ENCODE measurements around the gene OR4N2.

Gene OR4N2

DNA sequence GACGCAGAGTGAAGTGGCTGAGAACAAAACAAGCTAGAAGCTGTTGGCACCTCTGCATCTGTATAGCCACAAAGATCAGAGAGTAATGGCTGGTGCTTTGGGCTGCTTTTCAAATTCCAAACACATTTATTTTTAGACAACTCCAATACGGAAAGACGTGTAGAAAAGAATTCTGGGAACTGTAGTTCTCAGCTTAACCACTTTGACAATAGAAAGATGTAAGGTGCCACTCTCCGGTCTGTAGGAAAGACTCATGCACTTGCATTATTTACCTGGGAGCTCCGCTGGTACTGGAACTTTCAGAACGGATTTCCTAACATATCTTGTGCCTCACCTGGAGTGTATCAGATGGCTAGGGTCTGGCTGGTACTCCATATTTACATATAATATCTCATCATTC lies 69.6 kb downstream of the OR4N2 start:
- no peaks in the 10 kb centered on the region for H3K9me3 ChIP-seq (ENCODE audit: insufficient read depth, low read depth, low read length)
- H3F3A ChIP-seq (ENCODE audit: low read depth), result no peaks in the 10 kb centered on the region
- no peaks in the 10 kb centered on the region for H4K20me1 ChIP-seq (ENCODE audit: insufficient read depth, low read length, poor library complexity, severe bottlenecking)
- H3K36me3 ChIP-seq (ENCODE audit: insufficient read depth, low read length), result no peaks in the 10 kb centered on the region
- no peak overlapping the region for H3K4me2 ChIP-seq (ENCODE audit: low read depth, low read length, poor library complexity, severe bottlenecking)
- TF ChIP-seq, protein P1, sequence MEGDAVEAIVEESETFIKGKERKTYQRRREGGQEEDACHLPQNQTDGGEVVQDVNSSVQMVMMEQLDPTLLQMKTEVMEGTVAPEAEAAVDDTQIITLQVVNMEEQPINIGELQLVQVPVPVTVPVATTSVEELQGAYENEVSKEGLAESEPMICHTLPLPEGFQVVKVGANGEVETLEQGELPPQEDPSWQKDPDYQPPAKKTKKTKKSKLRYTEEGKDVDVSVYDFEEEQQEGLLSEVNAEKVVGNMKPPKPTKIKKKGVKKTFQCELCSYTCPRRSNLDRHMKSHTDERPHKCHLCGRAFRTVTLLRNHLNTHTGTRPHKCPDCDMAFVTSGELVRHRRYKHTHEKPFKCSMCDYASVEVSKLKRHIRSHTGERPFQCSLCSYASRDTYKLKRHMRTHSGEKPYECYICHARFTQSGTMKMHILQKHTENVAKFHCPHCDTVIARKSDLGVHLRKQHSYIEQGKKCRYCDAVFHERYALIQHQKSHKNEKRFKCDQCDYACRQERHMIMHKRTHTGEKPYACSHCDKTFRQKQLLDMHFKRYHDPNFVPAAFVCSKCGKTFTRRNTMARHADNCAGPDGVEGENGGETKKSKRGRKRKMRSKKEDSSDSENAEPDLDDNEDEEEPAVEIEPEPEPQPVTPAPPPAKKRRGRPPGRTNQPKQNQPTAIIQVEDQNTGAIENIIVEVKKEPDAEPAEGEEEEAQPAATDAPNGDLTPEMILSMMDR (conservative IDR thresholded peaks at IDR 0.05; ENCODE audit: low read length), result no peak
- no peak for TF ChIP-seq EZH2phosphoT487 (IDR thresholded peaks at IDR 0.05; ENCODE audit: borderline replicate concordance)
- no peak overlapping the region for H3K9ac ChIP-seq (ENCODE audit: low read depth, low read length, poor library complexity, severe bottlenecking)
- no peaks in the 10 kb centered on the region for H3K9me2 ChIP-seq (replicated peaks; ENCODE audit: low read depth, low read length)
- no peak overlapping the region for H3K4me3 ChIP-seq (ENCODE audit: low read length, poor library complexity, severe bottlenecking)
- H3K4me1 ChIP-seq (ENCODE audit: insufficient read depth, low read length, poor library complexity, severe bottlenecking), result no peaks in the 10 kb centered on the region
- H3K79me2 ChIP-seq (ENCODE audit: insufficient read depth, low read length), result no peaks in the 10 kb centered on the region
- no peaks in the 10 kb centered on the region for H3K27me3 ChIP-seq (ENCODE audit: insufficient read depth, low read length, poor library complexity, severe bottlenecking)
- H2AFZ ChIP-seq (ENCODE audit: low read length), result no peak overlapping the region

DNA sequence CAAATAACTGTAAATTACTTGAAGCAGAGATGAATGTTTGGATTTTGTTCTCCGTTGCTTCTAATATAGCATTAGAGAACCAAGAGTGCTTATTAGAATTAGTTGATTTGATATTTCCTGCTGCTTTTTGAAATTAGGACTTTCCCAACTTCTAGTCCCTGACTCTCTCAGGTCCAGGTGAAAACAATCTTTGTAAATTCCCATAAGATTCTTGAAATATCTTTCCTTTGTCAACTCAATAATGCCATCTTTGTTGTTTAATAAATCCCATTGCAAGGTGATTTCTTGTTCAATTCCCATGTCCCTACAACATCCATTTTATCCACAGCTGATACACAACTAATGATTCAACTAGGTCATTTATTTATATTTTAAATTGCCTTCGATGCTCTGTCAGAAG lies 71.3 kb downstream of the OR4N2 start, which contains the start of gene OR4K2:
Gene OR4K2 (plus strand): TSS at position 301 of the 400 bp plus-strand sequence. CDS start 1,126 bp downstream, outside the sequence.
- H3K27me3 ChIP-seq (ENCODE audit: insufficient read depth, low read length, poor library complexity, severe bottlenecking), result no peaks in the 10 kb centered on the region
- TF ChIP-seq, protein P1 (conservative IDR thresholded peaks at IDR 0.05; ENCODE audit: low read length), result no peak
- no peak for TF ChIP-seq EZH2phosphoT487 (IDR thresholded peaks at IDR 0.05; ENCODE audit: borderline replicate concordance)
- no peaks in the 10 kb centered on the region for H3K4me1 ChIP-seq (ENCODE audit: insufficient read depth, low read length, poor library complexity, severe bottlenecking)
- no peak within 1 kb of the TSS for H3K4me2 ChIP-seq (ENCODE audit: low read depth, low read length, poor library complexity, severe bottlenecking)
- no peaks in the 10 kb centered on the region for H3K9me3 ChIP-seq (ENCODE audit: insufficient read depth, low read depth, low read length)
- H3K79me2 ChIP-seq (ENCODE audit: insufficient read depth, low read length), result no peaks in the 10 kb centered on the region
- H3K9me2 ChIP-seq (replicated peaks; ENCODE audit: low read depth, low read length), result no peaks in the 10 kb centered on the region
- no peaks in the 10 kb centered on the region for H3K36me3 ChIP-seq (ENCODE audit: insufficient read depth, low read length)
- no peak within 1 kb of the TSS for H3K4me3 ChIP-seq (ENCODE audit: low read length, poor library complexity, severe bottlenecking)
- H4K20me1 ChIP-seq (ENCODE audit: insufficient read depth, low read length, poor library complexity, severe bottlenecking), result no peaks in the 10 kb centered on the region
- no peaks in the 10 kb centered on the region for H3F3A ChIP-seq (ENCODE audit: low read depth)
- no peak within 1 kb of the TSS for H3K9ac ChIP-seq (ENCODE audit: low read depth, low read length, poor library complexity, severe bottlenecking)
- H2AFZ ChIP-seq (ENCODE audit: low read length), result no peak within 1 kb of the TSS

DNA sequence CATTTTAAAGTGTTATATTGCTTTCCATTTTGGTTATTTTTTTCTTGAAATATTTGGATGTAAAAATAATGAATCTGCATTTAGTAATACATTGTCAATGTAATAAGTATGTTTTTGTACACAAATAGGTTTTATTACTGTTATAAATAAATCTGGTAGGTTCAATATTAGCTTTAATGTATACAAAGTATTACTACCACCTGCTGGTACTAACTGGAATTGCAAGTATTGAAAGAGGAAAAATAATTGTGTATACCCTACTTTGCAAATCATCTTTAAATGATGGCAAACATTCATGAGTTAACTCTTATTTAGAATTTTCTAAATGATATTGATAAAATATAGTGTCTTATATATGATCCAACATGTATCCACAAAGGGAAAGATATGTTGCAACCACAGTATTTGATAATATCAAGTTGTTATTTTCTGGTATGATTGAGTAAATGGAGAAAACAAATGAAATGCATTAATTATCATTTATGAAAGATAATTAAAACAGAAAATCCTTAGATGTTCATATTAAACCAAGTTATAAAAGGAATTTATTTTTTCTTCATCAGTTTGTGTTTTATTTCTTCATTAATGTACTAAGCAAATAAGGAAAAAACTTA lies 74.6 kb downstream of the OR4N2 start:
- Histone ChIP-seq H3K9me2 (replicated peaks; ENCODE audit: low read depth, low read length) (no peaks in the 10 kb centered on the region), H3K9me3 (ENCODE audit: insufficient read depth, low read depth, low read length) (no peaks in the 10 kb centered on the region), H4K20me1 (ENCODE audit: insufficient read depth, low read length, poor library complexity, severe bottlenecking) (no peaks in the 10 kb centered on the region), H3K4me3 (ENCODE audit: low read length, poor library complexity, severe bottlenecking) (no peak overlapping the region), H3K27me3 (ENCODE audit: insufficient read depth, low read length, poor library complexity, severe bottlenecking) (no peaks in the 10 kb centered on the region), H3K36me3 (ENCODE audit: insufficient read depth, low read length) (no peaks in the 10 kb centered on the region), H3K4me2 (ENCODE audit: low read depth, low read length, poor library complexity, severe bottlenecking) (no peak overlapping the region), H3K9ac (ENCODE audit: low read depth, low read length, poor library complexity, severe bottlenecking) (no peak overlapping the region), H3K4me1 (ENCODE audit: insufficient read depth, low read length, poor library complexity, severe bottlenecking) (no peaks in the 10 kb centered on the region), H2AFZ (ENCODE audit: low read length) (no peak overlapping the region), H3F3A (ENCODE audit: low read depth) (no peaks in the 10 kb centered on the region), H3K79me2 (ENCODE audit: insufficient read depth, low read length) (no peaks in the 10 kb centered on the region)
- TF ChIP-seq, protein P1 (conservative IDR thresholded peaks at IDR 0.05; ENCODE audit: low read length), result peak; percentile 97
- no peak for TF ChIP-seq EZH2phosphoT487 (IDR thresholded peaks at IDR 0.05; ENCODE audit: borderline replicate concordance)

Data from Loucy (cell line).